H1 (cell line): ENCODE results near the gene RTL3. TPM values are rescaled to one million over a fixed set of nuclear protein-coding genes. Genes with fewer than 3 reads are reported as not detected.

Experiments
- CTCF ChIA-PET: fragments of 300-600 bp; sonication (Branson Sonifier 250); formaldehyde crosslinking; loops from one replicate; lab custom pipeline; 2021; ENCODE audit not compliant: partially characterized antibody; lab: Charles Lee
- POLR2A ChIA-PET: fragments of 300-600 bp; sonication (Branson Sonifier 250); formaldehyde crosslinking; loops from one replicate; lab custom pipeline; 2021; ENCODE audit warnings: inconsistent platforms; ENCODE audit not compliant: partially characterized antibody; lab: Charles Lee
- DNase-seq, 2 experiments: peaks; one replicate each; pipeline versions ENCODE4 v3.0.0 to v3.0.0-alpha.2; 2010 to 2022; ENCODE audit warnings: low spot score in 2 of 2, low read depth in 1 of 2, mixed read lengths in 1 of 2
- FAIRE-seq: peaks from 2 replicates; lab custom pipeline; 2011; peaks lifted over from hg19 to GRCh38; lab: Jason Lieb, UNC
- H2AFZ ChIP-seq: 2 replicates; pipeline ENCODE4 v1.8.1; 2012; ENCODE audit warnings: low read length, inconsistent platforms
- H2AK5ac ChIP-seq: 2 replicates; pipeline ENCODE4 v1.6.1; 2013; ENCODE audit warnings: low read depth, low read length
- H2BK120ac ChIP-seq: replicated peaks from 2 replicates; pipeline ENCODE3; 2013; ENCODE audit warnings: low read depth, low read length, inconsistent platforms
- H2BK12ac ChIP-seq: 2 replicates; pipeline ENCODE4 v1.6.1; 2013; ENCODE audit warnings: low read depth, low read length
- H2BK15ac ChIP-seq: 2 replicates; pipeline ENCODE4 v1.6.1; 2013; ENCODE audit warnings: low read length
- H2BK20ac ChIP-seq: 2 replicates; pipeline ENCODE4 v1.6.1; 2013; ENCODE audit warnings: low read length
- H2BK5ac ChIP-seq: 2 replicates; pipeline ENCODE4 v1.6.1; 2013; ENCODE audit warnings: low read depth, low read length
- H3K14ac ChIP-seq: 2 replicates; pipeline ENCODE4 v1.6.1; 2013; ENCODE audit warnings: inconsistent platforms; ENCODE audit not compliant: insufficient read length
- H3K18ac ChIP-seq: 2 replicates; pipeline ENCODE4 v1.6.1; 2013; ENCODE audit warnings: low read length; ENCODE audit errors: extremely low read depth
- H3K23ac ChIP-seq: 2 replicates; pipeline ENCODE4 v1.6.1; 2013; ENCODE audit warnings: inconsistent platforms; ENCODE audit not compliant: insufficient read length
- H3K23me2 ChIP-seq: 2 replicates; pipeline ENCODE4 v1.6.1; 2013; ENCODE audit warnings: low read depth, low read length
- H3K27ac ChIP-seq: 2 replicates; pipeline ENCODE4 v1.6.1; 2011; ENCODE audit warnings: low read depth, low read length, inconsistent platforms
- H3K27me3 ChIP-seq, 4 experiments: replicated peaks in 1 of 4; 1 replicate in 1 of 4; 2 replicates in 3 of 4; pipeline versions ENCODE4 v1.6.1 to v1.8.1; 2011 to 2013; ENCODE audit warnings: low read length in 3 of 4, mild to moderate bottlenecking in 3 of 4, inconsistent platforms in 2 of 4, mixed read lengths in 2 of 4, moderate library complexity in 1 of 4; ENCODE audit not compliant: control insufficient read depth in 3 of 4, insufficient read depth in 3 of 4; ENCODE audit errors: extremely low read depth in 1 of 4
- H3K36me3 ChIP-seq, 4 experiments: 2 replicates each; pipeline versions ENCODE4 v1.6.1 to v1.8.1; 2011 to 2013; ENCODE audit warnings: mild to moderate bottlenecking in 4 of 4, low read length in 3 of 4, moderate library complexity in 2 of 4, control low read depth in 1 of 4, inconsistent platforms in 1 of 4; ENCODE audit not compliant: insufficient read depth in 4 of 4, control insufficient read depth in 2 of 4
- H3K4ac ChIP-seq: replicated peaks from 2 replicates; pipeline ENCODE3; 2013; ENCODE audit warnings: low read length, low read depth, mixed read lengths, inconsistent platforms; ENCODE audit not compliant: insufficient read length
- H3K4me1 ChIP-seq, 4 experiments: replicated peaks in 1 of 4; 1 replicate in 1 of 4; 2 replicates in 3 of 4; pipeline versions ENCODE4 v1.6.1 to v1.8.1; 2011 to 2013; ENCODE audit warnings: low read length in 3 of 4, inconsistent platforms in 2 of 4, mixed read lengths in 1 of 4; ENCODE audit not compliant: insufficient read depth in 4 of 4, control insufficient read depth in 3 of 4
- H3K4me2 ChIP-seq, 2 experiments: 2 replicates each; pipeline versions ENCODE4 v1.6.1 to v1.8.1; 2011 to 2013; ENCODE audit warnings: low read depth in 2 of 2, low read length in 2 of 2, control low read depth in 1 of 2, inconsistent platforms in 1 of 2, mild to moderate bottlenecking in 1 of 2; ENCODE audit not compliant: insufficient read depth in 1 of 2
- H3K4me3 ChIP-seq, 4 experiments: fragments of 200-600, 300-600 bp in 1 of 4; sonication (generic), shearing (Covaris generic), sonication (Bioruptor Twin) in 1 of 4; 2 replicates each; pipeline versions ENCODE4 v1.5.1 to v1.8.1; 2011 to 2016; ENCODE audit warnings: low read length in 4 of 4, low read depth in 3 of 4, control low read depth in 2 of 4, inconsistent platforms in 2 of 4, mild to moderate bottlenecking in 2 of 4, mixed read lengths in 1 of 4, moderate library complexity in 1 of 4; ENCODE audit not compliant: insufficient read depth in 2 of 4; ENCODE audit errors: extremely low read depth in 1 of 4
- H3K56ac ChIP-seq: replicated peaks from 2 replicates; pipeline ENCODE3; 2013; ENCODE audit warnings: low read depth, mild to moderate bottlenecking, mixed read lengths, low read length, inconsistent platforms; ENCODE audit not compliant: insufficient read length
- H3K79me1 ChIP-seq: 2 replicates; pipeline ENCODE4 v1.6.1; 2013; ENCODE audit warnings: low read depth, low read length, control low read depth
- H3K79me2 ChIP-seq, 2 experiments: 2 replicates each; pipeline versions ENCODE4 v1.6.1 to v1.8.1; 2012 to 2013; ENCODE audit warnings: low read length in 2 of 2, mild to moderate bottlenecking in 2 of 2, inconsistent platforms in 1 of 2; ENCODE audit not compliant: insufficient read depth in 2 of 2, control insufficient read depth in 1 of 2
- H3K9ac ChIP-seq, 4 experiments: replicated peaks in 1 of 4; 1 replicate in 1 of 4; 2 replicates in 3 of 4; pipeline versions ENCODE4 v1.6.1 to v1.8.1; 2011 to 2013; ENCODE audit warnings: low read depth in 3 of 4, low read length in 3 of 4, control low read depth in 2 of 4, mild to moderate bottlenecking in 2 of 4, moderate library complexity in 2 of 4, inconsistent platforms in 1 of 4; ENCODE audit errors: extremely low read depth in 1 of 4
- H3K9me3 ChIP-seq, 2 experiments: 2 replicates each; pipeline versions ENCODE4 v1.6.1 to v1.8.1; 2012 to 2013; ENCODE audit warnings: mild to moderate bottlenecking in 2 of 2, moderate library complexity in 2 of 2, control low read depth in 1 of 2, inconsistent platforms in 1 of 2, low read depth in 1 of 2, low read length in 1 of 2, mixed read lengths in 1 of 2; ENCODE audit not compliant: insufficient read depth in 2 of 2
- H4K20me1 ChIP-seq, 2 experiments: replicated peaks in 1 of 2; 2 replicates each; pipeline versions ENCODE3 to v1.8.1; 2011 to 2013; ENCODE audit warnings: inconsistent platforms in 2 of 2, low read length in 2 of 2, mild to moderate bottlenecking in 1 of 2; ENCODE audit not compliant: insufficient read depth in 2 of 2, control insufficient read depth in 1 of 2
- H4K5ac ChIP-seq: 2 replicates; pipeline ENCODE4 v1.6.1; 2013; ENCODE audit warnings: low read length, low read depth, mixed read lengths, inconsistent platforms; ENCODE audit not compliant: insufficient read length
- H4K8ac ChIP-seq: 2 replicates; pipeline ENCODE4 v1.8.0; 2013; ENCODE audit warnings: mild to moderate bottlenecking, moderate library complexity, low read length, inconsistent platforms; ENCODE audit not compliant: insufficient read depth; ENCODE audit errors: extremely low read depth
- H4K91ac ChIP-seq: replicated peaks from 2 replicates; pipeline ENCODE3; 2013; ENCODE audit warnings: low read length, mixed read lengths, inconsistent platforms; ENCODE audit not compliant: insufficient read length
- ATF2 ChIP-seq: IDR thresholded peaks from 2 replicates; pipeline ENCODE4 v1.6.1; 2012; ENCODE audit warnings: low read length, inconsistent platforms
- BACH1 ChIP-seq: IDR thresholded peaks from 2 replicates; pipeline ENCODE4 v1.6.1; 2012; ENCODE audit warnings: low read length, improper control_type of control experiment
- CBX5 ChIP-seq: fragments of 300-800, 300-1000 bp; sonication (generic); IDR thresholded peaks from 2 replicates; pipeline ENCODE4 v1.7.1; 2016; ENCODE audit warnings: antibody characterized with exemption, low read length, low read depth
- CREB1 ChIP-seq: IDR thresholded peaks from 2 replicates; pipeline ENCODE4 v1.6.1; 2012; ENCODE audit warnings: inconsistent platforms
- HDAC2 ChIP-seq, 2 experiments: fragments of 300-600 bp in 1 of 2; sonication (generic) in 1 of 2; IDR thresholded peaks; 2 replicates each; pipeline ENCODE4 v1.6.1; 2011 to 2012; ENCODE audit warnings: low read depth in 2 of 2, low read length in 2 of 2, mild to moderate bottlenecking in 2 of 2, moderate library complexity in 2 of 2, borderline replicate concordance in 1 of 2, inconsistent platforms in 1 of 2
- JUN ChIP-seq: IDR thresholded peaks from 2 replicates; pipeline ENCODE4 v1.6.1; 2011; ENCODE audit warnings: low read depth, mild to moderate bottlenecking, improper control_type of control experiment, low read length
- MAFK ChIP-seq: IDR thresholded peaks from 2 replicates; pipeline ENCODE4 v1.6.1; 2012; ENCODE audit warnings: low read depth, mild to moderate bottlenecking, improper control_type of control experiment, low read length
- MAX ChIP-seq: IDR thresholded peaks from 2 replicates; pipeline ENCODE4 v1.6.1; 2012; ENCODE audit warnings: inconsistent platforms
- POU5F1 ChIP-seq: IDR thresholded peaks from 2 replicates; pipeline ENCODE4 v1.6.1; 2011; ENCODE audit warnings: low read depth, mild to moderate bottlenecking, low read length, moderate library complexity
- SAP30 ChIP-seq: fragments of 300-600 bp; sonication (generic); IDR thresholded peaks from 2 replicates; pipeline ENCODE4 v1.7.1; 2012; ENCODE audit warnings: low read length, moderate library complexity, mild to moderate bottlenecking, inconsistent platforms; ENCODE audit not compliant: insufficient read depth, insufficient replicate concordance
- TAF7 ChIP-seq: optimal IDR thresholded peaks from 2 replicates; pipeline ENCODE3; 2011; ENCODE audit warnings: low read depth, mild to moderate bottlenecking, inconsistent platforms, low read length, moderate library complexity, borderline replicate concordance
- USF2 ChIP-seq: IDR thresholded peaks from 2 replicates; pipeline ENCODE4 v1.6.1; 2011; ENCODE audit warnings: low read length, improper control_type of control experiment
- WGBS, 2 experiments: shearing (Covaris generic) in 1 of 2; methylation state at CpG; one replicate each; pipeline versions ENCODE4 v1.1.6 to v1.1.7; 2013 to 2015; ENCODE audit warnings: low lambda C conversion rate in 2 of 2, mixed read lengths in 2 of 2, inconsistent platforms in 1 of 2, low coverage in 1 of 2, missing lambda C conversion rate in 1 of 2; ENCODE audit not compliant: insufficient replicate concordance in 2 of 2, insufficient coverage in 1 of 2, insufficient read length in 1 of 2; ENCODE audit errors: extremely low coverage in 1 of 2, missing lambda C conversion rate in 1 of 2; 5-methylcytosine and 5-hydroxymethylcytosine counted together
- polyA plus RNA-seq, 7 experiments: library from polyadenylated mRNA; depleted of rRNA in 3 of 7; stranded (reverse) in 5 of 7; unstranded in 2 of 7; fragments of >200 nt in 5 of 7; fragments of 200-250 nt in 2 of 7; gene quantifications; 1 replicate in 5 of 7; 2 replicates in 1 of 7; 4 replicates in 1 of 7; pipeline versions ENCODE4 v1.2.1 to v1.2.3, GENCODE V29; 2011 to 2013; ENCODE audit warnings: missing spikeins in 2 of 7, mixed read lengths in 2 of 7
- total RNA-seq: library from RNA; stranded (reverse); fragmentation: NEBNext Ultra II Directional; extraction: Animal tissue kit (Norgen Biotek cat#: 25700); gene quantifications from 2 replicates; pipeline ENCODE4 v1.2.1, GENCODE V29; 2021

The RTL3 gene
- total and polyA plus RNA-seq, 2 of the 8 experiments (the other 6 are each of a cell fraction or from before 2014, with no cell fraction given) = not detected

GRCh38 chrX:78693012-78693411 lies 33.9 kb upstream of the RTL3 start:
- H2AK5ac ChIP-seq = no peak overlapping the region
- no peak overlapping the region for H4K8ac ChIP-seq
- no peaks in the 10 kb centered on the region for H3K27me3 ChIP-seq
- H3K79me2 ChIP-seq = no peaks in the 10 kb centered on the region
- no peaks in the 10 kb centered on the region for H3K23me2 ChIP-seq
- H2BK15ac ChIP-seq = no peak overlapping the region
- no peaks in the 10 kb centered on the region for H3K79me1 ChIP-seq
- no peak overlapping the region for H3K4ac ChIP-seq
- no peak overlapping the region for H3K56ac ChIP-seq
- no peak overlapping the region for H2BK20ac ChIP-seq
- no peaks in the 10 kb centered on the region for H4K20me1 ChIP-seq
- no peak overlapping the region for H3K4me2 ChIP-seq
- DNase-seq (no peak), FAIRE-seq (no peak)
- H2BK12ac ChIP-seq = no peak overlapping the region
- H2BK120ac ChIP-seq = no peak overlapping the region
- H3K14ac ChIP-seq = no peak overlapping the region
- no peak overlapping the region for H2BK5ac ChIP-seq
- WGBS, 2 experiments = 79% methylated on average over 3 of the region's 3 CpGs; no CpG with 5 or more reads in 1 of the 2 experiments
- no peak overlapping the region for H2AFZ ChIP-seq
- H3K4me1 ChIP-seq = no peaks in the 10 kb centered on the region
- no peak overlapping the region for H3K9ac ChIP-seq
- H3K23ac ChIP-seq = no peak overlapping the region
- H3K9me3 ChIP-seq = no peaks in the 10 kb centered on the region
- ChIA-PET CTCF (no interaction called here), POLR2A (no interaction called here)
- H3K36me3 ChIP-seq = no peaks in the 10 kb centered on the region
- no peak overlapping the region for H3K4me3 ChIP-seq
- no peak overlapping the region for H4K91ac ChIP-seq
- H4K5ac ChIP-seq = no peak overlapping the region
- no peak overlapping the region for H3K27ac ChIP-seq
- no peak overlapping the region for H3K18ac ChIP-seq
- TF ChIP-seq CREB1 (no peak), TAF7 (no peak), ATF2 (no peak), SAP30 (no peak), CBX5 (no peak), POU5F1 (no peak), JUN (no peak), MAX (no peak), BACH1 (no peak), USF2 (no peak), HDAC2 (IDR thresholded peaks at IDR 0.05; ENCODE audit: borderline replicate concordance in 1 of 2, low read depth in 2 of 2, low read length in 2 of 2) (no peak), MAFK (no peak)
